Gastrocnemius medialis (tissue), 4 donors: ENCODE results near the gene RBM47. TPM values are rescaled to one million over a fixed set of nuclear protein-coding genes. Genes with fewer than 3 reads are reported as not detected.

ENCODE experiments used
- ATAC-seq, 2 donors: fragments of 150-250 bp; one replicate each; pipeline ENCODE4 v1.9.1; 2016
- DNase-seq, 2 donors: peaks; one replicate each; pipeline ENCODE4 v3.0.0-alpha.2; 2019
- H3K27ac ChIP-seq, 4 donors: fragments of 200-600 bp; sonication (generic); 1 replicate in 1 of 4; 2 replicates in 3 of 4; pipeline ENCODE4 v1.5.1; 2016 to 2018; ENCODE audit warnings: mild to moderate bottlenecking in 2 of 4, moderate library complexity in 1 of 4
- H3K27me3 ChIP-seq, 3 donors: fragments of 200-600 bp; sonication (generic) in 2 of 3; 1 replicate in 1 of 3; 2 replicates in 2 of 3; pipeline versions ENCODE4 v1.5.1 to v1.6.0; 2016 to 2019; ENCODE audit warnings: mild to moderate bottlenecking in 1 of 3, moderate library complexity in 1 of 3
- H3K36me3 ChIP-seq, 2 donors: fragments of 200-600 bp; sonication (generic) in 1 of 2; one replicate each; pipeline ENCODE4 v1.5.1; 2017 to 2018
- H3K4me1 ChIP-seq, 2 donors: fragments of 200-600 bp; sonication (generic) in 1 of 2; one replicate each; pipeline ENCODE4 v1.5.1; 2016 to 2017; ENCODE audit warnings: mild to moderate bottlenecking in 2 of 2
- H3K4me3 ChIP-seq, 4 donors: fragments of 200-600 bp; sonication (generic) in 3 of 4; 1 replicate in 1 of 4; 2 replicates in 3 of 4; pipeline ENCODE4 v1.5.1; 2016 to 2019; ENCODE audit warnings: mild to moderate bottlenecking in 2 of 4
- H3K9me3 ChIP-seq, 3 donors: fragments of 200-600 bp; sonication (generic) in 2 of 3; 1 replicate in 1 of 3; 2 replicates in 2 of 3; pipeline ENCODE4 v1.5.1; 2016 to 2019
- POLR2A ChIP-seq, 2 donors: fragments of 450-650 bp; IDR thresholded peaks; one replicate each; pipeline ENCODE4 v1.6.1; 2017; ENCODE audit warnings: antibody characterized with exemption in 2 of 2, mild to moderate bottlenecking in 2 of 2, moderate library complexity in 2 of 2
- in situ Hi-C, 4 donors: fragments of 200-750 bp; cut with MboI; loops; one replicate each; pipeline versions ENCODE4 v1.15.0 to v1.8.0; 2017; ENCODE audit warnings: low sequenced_read_pairs in 4 of 4
- intact Hi-C: fragments of 100-400 bp; cut with DNase I; formaldehyde crosslinking; loops from one replicate; pipeline ENCODE4 v1.15.1; 2023; ENCODE audit warnings: low total_unique reads
- total RNA-seq, 4 donors: library from RNA; depleted of rRNA; stranded (reverse); fragments of >200 nt; gene quantifications; one replicate each; pipeline versions ENCODE4 v1.1.0 to v1.2.3, GENCODE V29; 2016
- TF ChIP-seq, protein P1 (sequence below), 5 experiments: fragments of 450-650 bp in 3 of 5; fragments of 200-600 bp in 2 of 5; sonication (generic) in 2 of 5; IDR thresholded peaks in 4 of 5; conservative IDR thresholded peaks in 1 of 5; 1 replicate in 4 of 5; 2 replicates in 1 of 5; pipeline ENCODE4 v1.5.1; 2016 to 2019; ENCODE audit warnings: antibody characterized with exemption in 5 of 5, mild to moderate bottlenecking in 3 of 5, moderate library complexity in 3 of 5

The RBM47 gene
- total RNA-seq, 4 donors from 2014 or later, result 1.5 to 8.7 (median 4.3) TPM

DNA sequence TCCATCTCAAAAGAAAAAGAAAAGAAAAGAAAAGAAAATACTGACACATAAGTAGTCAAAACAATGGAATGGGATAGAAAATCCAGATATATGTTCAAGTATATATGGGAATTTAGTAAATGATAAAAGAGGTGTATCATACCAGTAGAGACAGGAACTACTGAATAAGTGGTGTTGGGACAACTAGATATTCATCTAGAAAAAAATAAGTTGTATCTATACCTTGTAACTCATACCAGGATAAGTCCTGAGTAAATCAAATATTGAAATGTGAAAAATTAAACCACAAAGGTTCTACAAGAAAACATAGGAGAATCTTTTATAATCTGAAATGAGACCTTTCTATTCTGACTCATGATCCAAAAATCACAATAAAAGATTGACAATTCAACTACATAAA is 58.5 kb downstream of the RBM47 start:
- in situ Hi-C loops, result no loop called here
- no peak for DNase-seq
- TF ChIP-seq, protein P1, sequence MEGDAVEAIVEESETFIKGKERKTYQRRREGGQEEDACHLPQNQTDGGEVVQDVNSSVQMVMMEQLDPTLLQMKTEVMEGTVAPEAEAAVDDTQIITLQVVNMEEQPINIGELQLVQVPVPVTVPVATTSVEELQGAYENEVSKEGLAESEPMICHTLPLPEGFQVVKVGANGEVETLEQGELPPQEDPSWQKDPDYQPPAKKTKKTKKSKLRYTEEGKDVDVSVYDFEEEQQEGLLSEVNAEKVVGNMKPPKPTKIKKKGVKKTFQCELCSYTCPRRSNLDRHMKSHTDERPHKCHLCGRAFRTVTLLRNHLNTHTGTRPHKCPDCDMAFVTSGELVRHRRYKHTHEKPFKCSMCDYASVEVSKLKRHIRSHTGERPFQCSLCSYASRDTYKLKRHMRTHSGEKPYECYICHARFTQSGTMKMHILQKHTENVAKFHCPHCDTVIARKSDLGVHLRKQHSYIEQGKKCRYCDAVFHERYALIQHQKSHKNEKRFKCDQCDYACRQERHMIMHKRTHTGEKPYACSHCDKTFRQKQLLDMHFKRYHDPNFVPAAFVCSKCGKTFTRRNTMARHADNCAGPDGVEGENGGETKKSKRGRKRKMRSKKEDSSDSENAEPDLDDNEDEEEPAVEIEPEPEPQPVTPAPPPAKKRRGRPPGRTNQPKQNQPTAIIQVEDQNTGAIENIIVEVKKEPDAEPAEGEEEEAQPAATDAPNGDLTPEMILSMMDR (IDR thresholded peaks at IDR 0.05 in 4 of 5, conservative IDR thresholded peaks at IDR 0.05 in 1 of 5), result no peak
- TF ChIP-seq POLR2A (IDR thresholded peaks at IDR 0.05), result no peak
- no peak overlapping the region for H3K4me3 ChIP-seq
- no peak for ATAC-seq
- H3K27me3 ChIP-seq, result no peaks in the 10 kb centered on the region
- H3K27ac ChIP-seq, result no peak overlapping the region
- H3K4me1 ChIP-seq, result no peaks in the 10 kb centered on the region
- H3K36me3 ChIP-seq, result no peaks in the 10 kb centered on the region
- no peaks in the 10 kb centered on the region for H3K9me3 ChIP-seq
- intact Hi-C loops, result no loop called here

DNA sequence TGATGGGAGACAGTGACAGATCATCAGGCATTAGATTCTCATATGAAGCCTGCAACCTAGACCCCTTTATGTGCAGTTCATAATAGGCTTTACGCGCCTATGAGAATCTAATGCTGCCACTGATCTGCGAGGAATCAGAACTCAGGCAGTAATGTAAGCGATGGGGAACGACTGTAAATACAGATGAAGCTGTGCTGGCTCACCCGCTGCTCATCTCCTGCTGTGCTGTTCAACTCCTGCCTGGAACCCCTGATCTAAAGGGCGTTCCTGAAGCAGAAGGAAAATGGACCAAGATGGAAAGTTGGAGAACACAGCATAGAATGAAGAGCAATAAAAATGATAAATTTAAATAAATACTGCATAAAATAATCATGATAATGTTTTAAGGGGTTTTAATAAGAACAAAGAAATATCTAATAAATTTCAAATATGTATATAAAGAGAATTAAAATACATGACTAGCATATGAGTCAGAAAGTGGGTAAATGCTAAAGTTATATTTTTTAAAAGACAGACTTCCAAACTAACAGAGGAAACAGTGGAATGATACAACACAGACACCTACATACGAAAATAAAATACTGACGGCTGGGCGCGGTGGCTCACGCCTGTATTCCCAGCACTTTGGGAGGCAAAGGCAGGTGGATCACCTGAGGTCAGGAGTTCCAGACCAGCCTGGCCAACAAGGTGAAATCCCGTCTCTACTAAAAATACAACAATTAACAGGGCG is 59.2 kb downstream of the RBM47 start:
- Histone ChIP-seq H3K36me3 (no peaks in the 10 kb centered on the region), H3K27ac (no peak overlapping the region), H3K4me1 (no peaks in the 10 kb centered on the region), H3K27me3 (no peaks in the 10 kb centered on the region), H3K4me3 (no peak overlapping the region), H3K9me3 (no peaks in the 10 kb centered on the region)
- no peak for DNase-seq
- TF ChIP-seq, protein P1 (IDR thresholded peaks at IDR 0.05 in 4 of 5, conservative IDR thresholded peaks at IDR 0.05 in 1 of 5), result no peak
- TF ChIP-seq POLR2A (IDR thresholded peaks at IDR 0.05), result no peak
- intact Hi-C loops, result no loop called here
- in situ Hi-C loops, result no loop called here
- ATAC-seq, result no peak

DNA sequence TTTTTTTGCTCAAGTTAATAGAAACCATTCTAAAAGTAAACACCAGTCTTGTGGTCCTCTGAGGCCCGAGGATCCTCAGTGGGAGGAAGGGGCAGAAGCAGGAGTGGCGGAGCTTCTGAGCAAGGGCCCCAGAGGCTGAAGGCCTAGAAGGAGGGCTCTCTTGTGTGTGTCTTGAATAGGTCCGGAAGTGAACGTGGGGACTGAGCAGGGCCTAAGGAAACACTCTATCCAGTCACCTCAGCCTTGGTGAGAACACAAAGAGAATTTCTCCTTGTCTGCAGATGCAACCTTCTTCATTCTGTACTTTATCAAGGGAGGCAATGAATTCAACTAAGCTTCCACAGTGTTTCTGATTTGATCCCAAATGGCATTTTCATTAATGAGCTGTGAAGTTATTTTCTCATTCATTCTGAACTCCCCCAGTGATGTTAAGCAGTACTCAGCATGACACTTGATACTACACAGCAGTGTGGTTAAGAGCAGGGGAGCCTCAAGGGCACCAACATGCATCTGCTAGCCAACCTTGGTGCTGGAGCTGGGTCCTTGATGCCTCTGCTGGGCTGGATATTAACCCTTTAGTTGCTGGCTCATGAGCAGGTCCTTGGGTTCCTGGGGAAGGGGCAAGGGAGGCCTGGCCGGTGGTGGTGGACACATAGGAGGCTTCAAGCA is 64.7 kb downstream of the RBM47 start:
- no peak for ATAC-seq
- Histone ChIP-seq H3K9me3 (no peaks in the 10 kb centered on the region), H3K4me1 (no peaks in the 10 kb centered on the region), H3K36me3 (no peaks in the 10 kb centered on the region), H3K27me3 (no peaks in the 10 kb centered on the region), H3K27ac (no peak overlapping the region), H3K4me3 (no peak overlapping the region)
- in situ Hi-C loops (no loop called here), intact Hi-C loops (no loop called here)
- no peak for DNase-seq
- TF ChIP-seq, protein P1 (IDR thresholded peaks at IDR 0.05 in 4 of 5, conservative IDR thresholded peaks at IDR 0.05 in 1 of 5), result no peak
- no peak for TF ChIP-seq POLR2A (IDR thresholded peaks at IDR 0.05)

DNA sequence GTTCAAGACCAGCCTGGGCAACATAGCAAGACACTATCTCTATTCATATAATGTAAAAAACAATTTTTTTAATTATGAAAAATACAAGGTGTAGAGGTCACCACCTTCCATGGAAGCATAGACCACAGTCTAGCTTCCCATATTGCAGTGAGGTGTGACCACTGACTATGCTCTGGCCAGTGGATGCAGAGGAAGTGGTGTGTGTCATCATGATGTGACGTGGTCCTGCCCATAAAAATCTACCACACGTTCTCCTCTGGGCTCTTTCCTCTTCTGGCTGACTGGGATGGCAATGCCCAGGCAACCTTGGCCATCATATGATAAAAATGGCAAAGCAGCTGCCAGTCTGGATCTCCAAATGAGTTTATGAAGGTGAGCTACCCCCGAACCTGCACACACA is 65.7 kb downstream of the RBM47 start:
- TF ChIP-seq, protein P1 (IDR thresholded peaks at IDR 0.05 in 4 of 5, conservative IDR thresholded peaks at IDR 0.05 in 1 of 5), result no peak
- TF ChIP-seq POLR2A (IDR thresholded peaks at IDR 0.05), result no peak
- Histone ChIP-seq H3K27me3 (no peaks in the 10 kb centered on the region), H3K4me3 (no peak overlapping the region), H3K9me3 (no peaks in the 10 kb centered on the region), H3K36me3 (no peaks in the 10 kb centered on the region), H3K4me1 (no peaks in the 10 kb centered on the region), H3K27ac (no peak overlapping the region)
- DNase-seq (no peak), ATAC-seq (no peak)
- in situ Hi-C loops (no loop called here), intact Hi-C loops (no loop called here)
